ENCODE measurements around the gene CD302. TPM values are rescaled to one million over a fixed set of nuclear protein-coding genes. Genes with fewer than 3 reads are reported as not detected.
"Not testable (repeated sequence)": the region's sequence is repeated elsewhere in the genome, so short reads cannot be mapped to it uniquely, and the experiment has no call there.

The CD302 gene
- total RNA-seq, 2 experiments from 2014 or later, result 0.43 to 0.74 TPM

DNA sequence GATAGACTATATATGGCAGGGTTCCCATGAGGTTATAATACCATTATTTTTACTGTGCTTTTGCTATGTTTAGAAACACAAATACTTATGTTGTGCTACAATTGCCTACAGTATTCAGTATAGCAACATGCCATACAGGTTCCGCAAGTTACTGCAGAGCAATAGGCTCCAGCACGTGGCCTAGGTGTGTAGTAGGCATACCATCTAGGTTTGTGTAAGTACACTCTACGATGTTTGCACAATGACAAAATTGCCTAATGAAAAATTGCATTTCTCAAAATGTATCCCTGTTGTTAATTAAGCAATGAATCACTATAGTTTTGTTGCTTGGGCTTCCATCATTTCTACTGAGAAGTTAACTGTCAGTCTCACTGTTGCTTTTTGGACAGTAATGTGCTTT, 9.8 kb downstream of the CD302 start:
- H3K9me3 Mint-ChIP-seq, result no peaks in the 10 kb centered on the region
- no peak overlapping the region for H3K4me3 Mint-ChIP-seq
- intact Hi-C loops (cut with micrococcal nuclease), result no loop called here
- no peaks in the 10 kb centered on the region for H3K27me3 Mint-ChIP-seq
- H3K4me1 Mint-ChIP-seq (ENCODE audit: low read depth), result peaks cover 4% of the 10 kb centered on the region
- ATAC-seq, result no peak
- H3K27ac Mint-ChIP-seq, result no peak overlapping the region
- TF ChIP-seq, protein P1, sequence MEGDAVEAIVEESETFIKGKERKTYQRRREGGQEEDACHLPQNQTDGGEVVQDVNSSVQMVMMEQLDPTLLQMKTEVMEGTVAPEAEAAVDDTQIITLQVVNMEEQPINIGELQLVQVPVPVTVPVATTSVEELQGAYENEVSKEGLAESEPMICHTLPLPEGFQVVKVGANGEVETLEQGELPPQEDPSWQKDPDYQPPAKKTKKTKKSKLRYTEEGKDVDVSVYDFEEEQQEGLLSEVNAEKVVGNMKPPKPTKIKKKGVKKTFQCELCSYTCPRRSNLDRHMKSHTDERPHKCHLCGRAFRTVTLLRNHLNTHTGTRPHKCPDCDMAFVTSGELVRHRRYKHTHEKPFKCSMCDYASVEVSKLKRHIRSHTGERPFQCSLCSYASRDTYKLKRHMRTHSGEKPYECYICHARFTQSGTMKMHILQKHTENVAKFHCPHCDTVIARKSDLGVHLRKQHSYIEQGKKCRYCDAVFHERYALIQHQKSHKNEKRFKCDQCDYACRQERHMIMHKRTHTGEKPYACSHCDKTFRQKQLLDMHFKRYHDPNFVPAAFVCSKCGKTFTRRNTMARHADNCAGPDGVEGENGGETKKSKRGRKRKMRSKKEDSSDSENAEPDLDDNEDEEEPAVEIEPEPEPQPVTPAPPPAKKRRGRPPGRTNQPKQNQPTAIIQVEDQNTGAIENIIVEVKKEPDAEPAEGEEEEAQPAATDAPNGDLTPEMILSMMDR (IDR thresholded peaks at IDR 0.05), result no peak
- DNase-seq, result no peak
- no peaks in the 10 kb centered on the region for H3K36me3 Mint-ChIP-seq (ENCODE audit: low read depth)
- CTCF ChIA-PET, result interaction anchor here (0.6 kb wide), 1 partner anchor 47 kb away, joined by 4 read pairs; no protein-coding TSS in a partner anchor
- POLR2A ChIA-PET, result no interaction called here

DNA sequence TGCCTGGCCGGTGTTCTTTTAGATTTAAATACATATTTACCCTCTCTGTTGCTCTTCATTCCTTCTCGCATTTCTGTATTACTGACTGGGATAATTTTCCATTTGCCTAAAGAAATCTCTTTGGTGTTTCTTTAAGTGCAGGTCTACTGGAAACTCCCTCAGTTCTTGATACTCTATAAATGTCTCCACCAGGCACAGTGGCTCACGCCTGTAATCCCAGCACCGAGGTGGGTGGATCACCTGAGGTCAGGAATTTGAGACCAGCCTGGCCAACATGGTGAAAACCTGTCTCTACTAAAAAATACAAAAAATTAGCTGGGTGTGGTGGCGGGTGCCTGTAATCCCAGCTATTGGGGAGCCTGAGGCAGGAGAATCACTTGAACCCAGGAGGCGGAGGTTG, 10.4 kb downstream of the CD302 start:
- H3K9me3 Mint-ChIP-seq; H3K27ac Mint-ChIP-seq; H3K4me3 Mint-ChIP-seq; DNase-seq; intact Hi-C loops (cut with micrococcal nuclease); POLR2A ChIA-PET; H3K4me1 Mint-ChIP-seq (ENCODE audit: low read depth); ATAC-seq; H3K36me3 Mint-ChIP-seq (ENCODE audit: low read depth); H3K27me3 Mint-ChIP-seq: not testable (repeated sequence)
- CTCF ChIA-PET, result interaction anchor here (0.7 kb wide), 1 partner anchor 134 kb away, joined by 3 read pairs; no protein-coding TSS in a partner anchor

DNA sequence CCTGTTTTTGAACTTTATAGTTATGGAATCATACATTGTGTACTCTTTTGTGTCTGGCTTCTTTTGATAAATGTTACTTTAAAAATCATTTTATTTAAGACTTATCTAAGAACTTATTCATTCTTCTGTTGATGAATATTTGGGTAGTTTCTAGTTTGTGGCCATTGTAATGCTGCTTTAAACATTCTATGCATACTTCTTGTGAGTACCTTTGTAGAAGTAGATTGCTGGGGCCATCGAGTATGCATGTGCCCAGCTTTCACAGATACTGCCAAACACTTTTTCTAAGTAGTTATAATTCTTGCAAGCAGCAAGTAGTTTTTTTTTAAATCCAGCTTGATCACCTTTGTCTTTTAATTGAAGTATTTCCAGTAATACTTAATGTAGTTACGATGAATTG, 11.1 kb downstream of the CD302 start:
- no peak for ATAC-seq
- ChIA-PET CTCF (no interaction called here), POLR2A (no interaction called here)
- Mint-ChIP-seq H3K4me3 (no peak overlapping the region), H3K27ac (no peak overlapping the region), H3K4me1 (ENCODE audit: low read depth) (peaks cover 4% of the 10 kb centered on the region), H3K36me3 (ENCODE audit: low read depth) (no peaks in the 10 kb centered on the region), H3K9me3 (no peaks in the 10 kb centered on the region), H3K27me3 (no peaks in the 10 kb centered on the region)
- intact Hi-C loops (cut with micrococcal nuclease), result no loop called here
- TF ChIP-seq, protein P1 (IDR thresholded peaks at IDR 0.05), result no peak
- DNase-seq, result no peak

DNA sequence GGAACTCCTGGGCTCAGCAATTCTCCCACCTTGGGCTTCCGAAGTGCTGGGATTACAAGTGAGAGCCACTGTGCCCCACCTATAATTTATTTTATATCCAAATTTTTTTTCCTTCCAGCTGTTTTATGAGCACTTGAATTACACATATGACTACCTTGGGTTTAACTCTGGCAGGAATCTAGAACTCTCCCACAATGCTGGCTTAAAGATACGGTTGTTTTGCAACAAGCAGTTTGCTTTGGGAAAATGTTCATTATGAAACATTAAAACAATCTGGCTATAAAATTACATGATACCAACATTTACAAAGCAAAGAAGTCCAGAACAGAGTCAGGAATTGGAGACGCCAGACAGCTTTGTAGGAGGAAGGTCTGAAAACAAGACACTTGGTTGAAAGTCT, 12.8 kb downstream of the CD302 start:
- Mint-ChIP-seq H3K27me3 (no peaks in the 10 kb centered on the region), H3K4me1 (ENCODE audit: low read depth) (peaks cover 3% of the 10 kb centered on the region), H3K36me3 (ENCODE audit: low read depth) (no peaks in the 10 kb centered on the region), H3K9me3 (no peaks in the 10 kb centered on the region), H3K27ac (no peak overlapping the region), H3K4me3 (no peak overlapping the region)
- no peak for DNase-seq
- CTCF ChIA-PET, result interaction anchor here (0.6 to 0.9 kb wide), 2 partner anchors 41 to 130 kb away, joined by 3 read pairs; no protein-coding TSS in a partner anchor
- TF ChIP-seq, protein P1 (IDR thresholded peaks at IDR 0.05), result no peak
- POLR2A ChIA-PET, result no interaction called here
- intact Hi-C loops (cut with micrococcal nuclease), result no loop called here
- no peak for ATAC-seq

DNA sequence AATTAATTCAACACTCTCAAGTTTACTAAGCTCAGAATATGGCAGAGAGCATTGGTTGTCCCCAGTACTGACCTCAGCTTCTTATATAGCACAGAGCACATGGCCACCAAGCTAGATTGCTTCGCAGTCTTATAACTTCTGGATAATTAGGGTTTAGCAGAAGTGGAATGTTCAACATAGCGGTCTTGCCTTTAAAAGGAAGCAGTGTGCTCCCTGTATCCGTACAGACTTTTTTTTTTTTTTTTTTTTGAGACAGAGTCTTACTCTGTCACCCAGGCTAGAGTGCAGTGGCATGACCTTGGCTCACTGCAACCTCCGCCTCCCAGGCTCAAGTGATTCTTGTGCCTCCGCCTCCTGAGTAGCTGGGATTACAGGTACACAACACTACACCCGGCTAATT, 13.3 kb downstream of the CD302 start:
- DNase-seq; H3K27me3 Mint-ChIP-seq; ATAC-seq; H3K9me3 Mint-ChIP-seq; intact Hi-C loops (cut with micrococcal nuclease); POLR2A ChIA-PET; H3K36me3 Mint-ChIP-seq (ENCODE audit: low read depth); H3K27ac Mint-ChIP-seq; H3K4me1 Mint-ChIP-seq (ENCODE audit: low read depth); H3K4me3 Mint-ChIP-seq: not testable (repeated sequence)
- CTCF ChIA-PET, result interaction anchor here (0.6 to 0.9 kb wide), 2 partner anchors 41 to 130 kb away, joined by 3 read pairs; no protein-coding TSS in a partner anchor

DNA sequence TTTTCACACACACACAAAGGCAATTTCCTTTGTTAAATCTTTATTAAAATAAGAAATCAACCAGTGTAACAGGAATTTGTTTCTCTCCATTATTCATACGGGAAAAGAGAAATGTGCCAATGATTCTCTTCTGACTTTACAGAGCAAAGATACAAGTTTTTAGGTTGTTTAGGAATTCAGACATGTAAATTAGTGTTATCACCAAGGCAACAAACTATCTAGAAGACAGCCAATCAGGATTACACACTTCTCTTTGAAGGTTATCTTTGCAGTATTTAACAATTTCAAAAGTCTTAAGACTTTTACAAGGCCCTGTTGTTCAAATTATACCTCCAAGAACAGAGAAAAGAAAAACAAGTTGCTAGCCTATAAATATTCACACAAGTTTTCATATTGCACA, 14.5 kb downstream of the CD302 start:
- H3K9me3 Mint-ChIP-seq, result no peaks in the 10 kb centered on the region
- POLR2A ChIA-PET, result no interaction called here
- no peak overlapping the region for H3K27ac Mint-ChIP-seq
- H3K27me3 Mint-ChIP-seq, result no peaks in the 10 kb centered on the region
- H3K4me3 Mint-ChIP-seq, result no peak overlapping the region
- DNase-seq, result no peak
- CTCF ChIA-PET, result no interaction called here
- TF ChIP-seq, protein P1 (IDR thresholded peaks at IDR 0.05), result no peak
- H3K4me1 Mint-ChIP-seq (ENCODE audit: low read depth), result no peaks in the 10 kb centered on the region
- intact Hi-C loops (cut with micrococcal nuclease), result no loop called here
- H3K36me3 Mint-ChIP-seq (ENCODE audit: low read depth), result no peaks in the 10 kb centered on the region
- ATAC-seq, result no peak
